Neural progenitor cell (in vitro differentiated cells): ENCODE results near the gene MYH9.

Source experiments
- EZH2phosphoT487 ChIP-seq: fragments of 200-600 bp; sonication (generic); IDR thresholded peaks from 2 replicates; pipeline ENCODE4 v1.6.1; 2017; ENCODE audit warnings: antibody characterized with exemption
- TF ChIP-seq, protein P1 (sequence below): fragments of 200-600 bp; sonication (generic); IDR thresholded peaks from 2 replicates; pipeline ENCODE4 v1.5.1; 2017; ENCODE audit warnings: antibody characterized with exemption, mild to moderate bottlenecking

DNA sequence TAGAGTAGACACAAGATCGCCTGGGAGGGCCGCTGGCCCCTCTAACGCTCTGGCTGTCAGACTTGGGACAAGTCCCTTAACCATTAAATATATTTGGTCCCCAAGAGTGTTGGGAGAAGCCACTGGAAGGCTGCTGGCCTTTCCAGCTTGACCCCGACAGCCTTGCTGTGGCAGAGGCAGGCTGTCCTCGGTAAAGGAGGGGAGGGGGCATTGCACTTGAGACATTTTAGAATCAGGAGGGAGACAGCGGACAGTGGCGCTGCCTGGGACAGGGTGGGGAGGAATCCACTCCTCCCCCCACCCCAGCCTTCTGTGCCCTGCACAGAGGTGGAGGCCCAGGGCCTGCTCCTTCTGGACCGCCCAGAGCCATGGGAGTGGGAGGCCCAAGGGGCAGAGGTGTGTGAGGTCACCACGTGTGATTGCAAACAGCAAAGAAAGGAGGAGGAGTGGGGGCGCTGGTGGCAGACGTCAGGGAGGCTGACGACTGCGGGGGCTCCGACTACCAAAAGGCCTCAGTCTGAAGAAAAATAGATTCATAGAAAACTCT, 105.9 kb downstream of the MYH9 start:
- TF ChIP-seq, protein P1, sequence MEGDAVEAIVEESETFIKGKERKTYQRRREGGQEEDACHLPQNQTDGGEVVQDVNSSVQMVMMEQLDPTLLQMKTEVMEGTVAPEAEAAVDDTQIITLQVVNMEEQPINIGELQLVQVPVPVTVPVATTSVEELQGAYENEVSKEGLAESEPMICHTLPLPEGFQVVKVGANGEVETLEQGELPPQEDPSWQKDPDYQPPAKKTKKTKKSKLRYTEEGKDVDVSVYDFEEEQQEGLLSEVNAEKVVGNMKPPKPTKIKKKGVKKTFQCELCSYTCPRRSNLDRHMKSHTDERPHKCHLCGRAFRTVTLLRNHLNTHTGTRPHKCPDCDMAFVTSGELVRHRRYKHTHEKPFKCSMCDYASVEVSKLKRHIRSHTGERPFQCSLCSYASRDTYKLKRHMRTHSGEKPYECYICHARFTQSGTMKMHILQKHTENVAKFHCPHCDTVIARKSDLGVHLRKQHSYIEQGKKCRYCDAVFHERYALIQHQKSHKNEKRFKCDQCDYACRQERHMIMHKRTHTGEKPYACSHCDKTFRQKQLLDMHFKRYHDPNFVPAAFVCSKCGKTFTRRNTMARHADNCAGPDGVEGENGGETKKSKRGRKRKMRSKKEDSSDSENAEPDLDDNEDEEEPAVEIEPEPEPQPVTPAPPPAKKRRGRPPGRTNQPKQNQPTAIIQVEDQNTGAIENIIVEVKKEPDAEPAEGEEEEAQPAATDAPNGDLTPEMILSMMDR: no peak
- TF ChIP-seq EZH2phosphoT487: no peak
